SU-DHL-6 (cell line): Measurements from ENCODE around the gene SMIM30.

ENCODE experiments used
- H2AFZ ChIP-seq: fragments of 200-600 bp; sonication (generic); 2 replicates; pipeline ENCODE4 v1.6.1; 2014; ENCODE audit warnings: low read depth, mild to moderate bottlenecking, moderate library complexity, mixed read lengths, antibody characterized with exemption, low read length; ENCODE audit not compliant: severe bottlenecking
- H3F3A ChIP-seq: fragments of 200-600 bp; shearing (Covaris generic); 2 replicates; pipeline ENCODE4 v1.6.0; 2016; ENCODE audit warnings: antibody characterized with exemption, mild to moderate bottlenecking; ENCODE audit not compliant: insufficient read depth
- H3K27ac ChIP-seq: fragments of 200-600 bp; sonication (generic); 2 replicates; pipeline ENCODE4 v1.5.1; 2016; ENCODE audit warnings: low read depth, mild to moderate bottlenecking, low read length, moderate library complexity, mixed read lengths
- H3K27me3 ChIP-seq: fragments of 200-600 bp; sonication (generic), shearing (Covaris generic); 2 replicates; pipeline ENCODE4 v1.6.0; 2014; ENCODE audit warnings: mild to moderate bottlenecking, low read length
- H3K36me3 ChIP-seq: fragments of 200-600 bp; sonication (generic); 2 replicates; pipeline ENCODE4 v1.6.1; 2014; ENCODE audit warnings: mild to moderate bottlenecking, low read length, mixed read lengths
- H3K4me2 ChIP-seq: fragments of 300-600, 200-600 bp; shearing (Covaris generic), sonication (generic); 2 replicates; pipeline ENCODE4 v1.6.0; 2014; ENCODE audit warnings: low read length, low read depth, mild to moderate bottlenecking; ENCODE audit not compliant: poor library complexity, severe bottlenecking
- H3K4me3 ChIP-seq: fragments of 200-600 bp; sonication (generic); 2 replicates; pipeline ENCODE4 v1.5.1; 2014; ENCODE audit warnings: antibody characterized with exemption, low read length, mild to moderate bottlenecking, mixed read lengths; ENCODE audit not compliant: insufficient read depth, poor library complexity, severe bottlenecking
- H3K79me2 ChIP-seq: fragments of 200-600 bp; sonication (generic); 2 replicates; pipeline ENCODE4 v1.6.1; 2014; ENCODE audit warnings: mild to moderate bottlenecking, low read length, moderate library complexity; ENCODE audit not compliant: insufficient read depth
- H3K9ac ChIP-seq: fragments of 200-600 bp; sonication (generic); 2 replicates; pipeline ENCODE4 v1.7.0; 2014; ENCODE audit warnings: mild to moderate bottlenecking, low read length
- H3K9me2 ChIP-seq: fragments of 200-600 bp; sonication (generic); replicated peaks from 2 replicates; pipeline ENCODE4 v1.6.1; 2014; ENCODE audit warnings: low read length; ENCODE audit not compliant: insufficient read depth
- H3K9me3 ChIP-seq: fragments of 200-600 bp; sonication (generic); 2 replicates; pipeline ENCODE4 v1.6.1; 2014; ENCODE audit warnings: low read length, mixed read lengths; ENCODE audit not compliant: insufficient read depth
- H4K20me1 ChIP-seq: fragments of 200-600 bp; sonication (generic); 2 replicates; pipeline ENCODE4 v1.6.1; 2014; ENCODE audit warnings: low read depth, mild to moderate bottlenecking, antibody characterized with exemption, low read length, moderate library complexity, mixed read lengths
- EZH2phosphoT487 ChIP-seq: fragments of 200-600 bp; sonication (generic), shearing (Covaris generic); conservative IDR thresholded peaks from 2 replicates; pipeline ENCODE4 v1.6.1; 2018; ENCODE audit warnings: mild to moderate bottlenecking, antibody characterized with exemption, low read length, moderate library complexity, mixed read lengths
- TF ChIP-seq, protein P1 (sequence below): fragments of 200-600 bp; sonication (generic); IDR thresholded peaks from one replicate; pipeline ENCODE4 v1.5.1; 2017; ENCODE audit warnings: antibody characterized with exemption, mild to moderate bottlenecking, low read length, moderate library complexity; ENCODE audit not compliant: insufficient read depth, poor library complexity, severe bottlenecking

SMIM30 gene

DNA sequence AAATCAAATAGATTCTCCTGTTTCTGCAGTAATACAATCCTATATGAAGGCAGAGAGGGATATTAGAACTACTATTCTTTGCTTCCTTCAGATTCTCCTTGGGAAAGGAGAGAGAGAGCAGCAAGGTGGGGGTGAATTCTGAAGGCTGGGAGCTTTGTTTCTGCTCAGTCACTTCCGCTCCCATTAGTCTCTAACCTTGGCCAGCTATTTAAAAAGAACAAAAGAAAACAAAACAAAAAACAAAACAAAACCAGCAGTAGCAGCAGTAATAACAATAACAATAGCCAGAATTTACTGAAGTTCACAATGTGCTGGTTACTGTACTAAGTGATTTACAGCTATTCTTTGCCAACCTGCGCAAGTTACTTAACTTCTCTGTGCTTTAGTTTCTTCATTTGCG is 41.7 kb downstream of the SMIM30 start:
- no peaks in the 10 kb centered on the region for H3F3A ChIP-seq
- no peak overlapping the region for H3K27ac ChIP-seq
- H3K36me3 ChIP-seq = no peaks in the 10 kb centered on the region
- no peak for TF ChIP-seq EZH2phosphoT487
- TF ChIP-seq, protein P1, sequence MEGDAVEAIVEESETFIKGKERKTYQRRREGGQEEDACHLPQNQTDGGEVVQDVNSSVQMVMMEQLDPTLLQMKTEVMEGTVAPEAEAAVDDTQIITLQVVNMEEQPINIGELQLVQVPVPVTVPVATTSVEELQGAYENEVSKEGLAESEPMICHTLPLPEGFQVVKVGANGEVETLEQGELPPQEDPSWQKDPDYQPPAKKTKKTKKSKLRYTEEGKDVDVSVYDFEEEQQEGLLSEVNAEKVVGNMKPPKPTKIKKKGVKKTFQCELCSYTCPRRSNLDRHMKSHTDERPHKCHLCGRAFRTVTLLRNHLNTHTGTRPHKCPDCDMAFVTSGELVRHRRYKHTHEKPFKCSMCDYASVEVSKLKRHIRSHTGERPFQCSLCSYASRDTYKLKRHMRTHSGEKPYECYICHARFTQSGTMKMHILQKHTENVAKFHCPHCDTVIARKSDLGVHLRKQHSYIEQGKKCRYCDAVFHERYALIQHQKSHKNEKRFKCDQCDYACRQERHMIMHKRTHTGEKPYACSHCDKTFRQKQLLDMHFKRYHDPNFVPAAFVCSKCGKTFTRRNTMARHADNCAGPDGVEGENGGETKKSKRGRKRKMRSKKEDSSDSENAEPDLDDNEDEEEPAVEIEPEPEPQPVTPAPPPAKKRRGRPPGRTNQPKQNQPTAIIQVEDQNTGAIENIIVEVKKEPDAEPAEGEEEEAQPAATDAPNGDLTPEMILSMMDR = no peak
- no peaks in the 10 kb centered on the region for H4K20me1 ChIP-seq
- H3K9me2 ChIP-seq = no peaks in the 10 kb centered on the region
- no peak overlapping the region for H2AFZ ChIP-seq
- H3K4me2 ChIP-seq = no peak overlapping the region
- no peaks in the 10 kb centered on the region for H3K27me3 ChIP-seq
- no peaks in the 10 kb centered on the region for H3K79me2 ChIP-seq
- H3K9me3 ChIP-seq = no peaks in the 10 kb centered on the region
- H3K9ac ChIP-seq = no peak overlapping the region
- no peak overlapping the region for H3K4me3 ChIP-seq

DNA sequence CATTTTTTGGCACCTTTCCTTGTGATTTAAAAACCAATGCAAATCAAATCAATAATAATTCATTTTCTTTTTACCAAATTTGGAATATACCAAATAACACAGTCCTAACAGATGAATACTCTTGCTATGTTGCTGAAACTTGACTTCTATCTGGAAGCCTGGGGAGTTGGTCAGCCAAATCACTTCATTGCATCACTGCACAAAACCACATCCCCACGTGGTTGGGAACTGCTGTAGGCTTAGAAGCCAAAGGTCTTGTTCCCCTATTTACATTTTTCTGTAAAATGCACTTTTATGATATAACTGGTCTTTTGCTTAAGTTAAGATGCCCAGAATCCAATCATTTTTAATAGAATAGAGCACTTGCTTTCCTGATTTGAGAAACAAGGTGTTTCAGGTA is 46.9 kb downstream of the SMIM30 start:
- Histone ChIP-seq H2AFZ (no peak overlapping the region), H3K36me3 (no peaks in the 10 kb centered on the region), H3K9me2 (no peaks in the 10 kb centered on the region), H3K79me2 (no peaks in the 10 kb centered on the region), H3K4me3 (no peak overlapping the region), H3K9me3 (no peaks in the 10 kb centered on the region), H4K20me1 (no peaks in the 10 kb centered on the region), H3K9ac (no peak overlapping the region), H3K4me2 (no peak overlapping the region), H3K27me3 (no peaks in the 10 kb centered on the region), H3F3A (no peaks in the 10 kb centered on the region), H3K27ac (no peak overlapping the region)
- TF ChIP-seq, protein P1 = no peak
- no peak for TF ChIP-seq EZH2phosphoT487
